Spinal cord (tissue), 10 donors: ENCODE results near the gene DPEP2. TPM values are rescaled to one million over a fixed set of nuclear protein-coding genes. Genes with fewer than 3 reads are reported as not detected.

Source experiments
- DNase-seq, 6 donors: peaks; one replicate each; pipeline versions ENCODE4 v3.0.0 to v3.0.0-alpha.2; 2013 to 2015; ENCODE audit warnings: low spot score in 6 of 6, low read depth in 4 of 6
- H3K27ac ChIP-seq: one replicate; pipeline ENCODE4 v1.5.1; 2013; ENCODE audit warnings: low read depth, low read length, control low read depth
- H3K27me3 ChIP-seq: one replicate; pipeline ENCODE4 v1.6.1; 2013; ENCODE audit warnings: low read length; ENCODE audit not compliant: control insufficient read depth, insufficient read depth
- H3K36me3 ChIP-seq: one replicate; pipeline ENCODE4 v1.6.1; 2013; ENCODE audit warnings: low read length; ENCODE audit not compliant: control insufficient read depth, insufficient read depth
- H3K4me1 ChIP-seq: one replicate; pipeline ENCODE4 v1.6.1; 2013; ENCODE audit warnings: low read length; ENCODE audit not compliant: control insufficient read depth, insufficient read depth
- H3K4me3 ChIP-seq: one replicate; pipeline ENCODE4 v1.5.1; 2013; ENCODE audit warnings: low read depth, low read length, control low read depth
- H3K9me3 ChIP-seq: one replicate; pipeline ENCODE4 v1.6.1; 2013; ENCODE audit warnings: low read length; ENCODE audit not compliant: control insufficient read depth, insufficient read depth
- WGBS: methylation state at CpG from one replicate; pipeline ENCODE4 v1.1.5; 2013; ENCODE audit warnings: missing lambda C conversion rate; ENCODE audit not compliant: insufficient coverage; 5-methylcytosine and 5-hydroxymethylcytosine counted together
- polyA plus RNA-seq, 2 donors: library from polyadenylated mRNA; unstranded; fragments of 120-200 nt; gene quantifications; one replicate each; pipeline ENCODE4 v1.2.1, GENCODE V29; 2013; ENCODE audit not compliant: insufficient read length in 2 of 2
- total RNA-seq, 2 donors: library from RNA; depleted of rRNA in 1 of 2; stranded (reverse); fragments of 120-200 nt in 1 of 2; fragments of >200 nt in 1 of 2; gene quantifications; one replicate each; pipeline versions ENCODE4 v1.2.3 to v1.2.4, GENCODE V29; 2013 to 2014
- donor health status: healthy.

Gene DPEP2
- total and polyA plus RNA-seq, 4 donors, result 1.0 to 3.0 (median 2.5) TPM

DNA sequence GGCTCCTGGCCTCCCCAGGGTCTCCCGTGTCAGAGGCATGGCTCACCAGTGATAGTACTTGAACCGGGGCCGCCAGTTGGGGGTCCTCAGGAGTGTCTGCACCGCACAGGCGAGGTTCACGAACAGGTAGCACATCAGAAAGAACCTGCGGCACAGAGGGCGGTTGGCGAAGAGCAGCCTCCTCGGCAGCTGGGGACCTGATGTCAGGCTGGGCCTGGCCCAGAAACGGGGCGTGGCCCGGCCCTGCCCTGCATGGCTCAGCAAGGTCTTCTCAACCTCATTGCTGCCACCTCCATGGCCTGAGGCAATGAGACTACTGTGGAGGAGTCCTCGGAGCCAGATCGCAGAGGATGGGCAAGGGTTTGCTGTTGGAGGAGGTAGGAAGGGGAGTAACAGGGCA, 51.3 kb downstream of the DPEP2 start:
- H3K27me3 ChIP-seq, result no peaks in the 10 kb centered on the region
- no peak for DNase-seq
- H3K4me3 ChIP-seq, result no peak overlapping the region
- H3K9me3 ChIP-seq, result no peaks in the 10 kb centered on the region
- peaks cover 87% of the 10 kb centered on the region for H3K36me3 ChIP-seq
- WGBS, result 96% methylated on average over 15 of the region's 15 CpGs
- H3K4me1 ChIP-seq, result peaks cover 86% of the 10 kb centered on the region
- H3K27ac ChIP-seq, result no peak overlapping the region

GRCh38 chr16:67946966-67947558, 52.2 kb downstream of the DPEP2 start:
- Histone ChIP-seq H3K4me1 (peaks cover 87% of the 10 kb centered on the region), H3K27ac (no peak overlapping the region), H3K9me3 (no peaks in the 10 kb centered on the region), H3K27me3 (no peaks in the 10 kb centered on the region), H3K4me3 (no peak overlapping the region), H3K36me3 (peaks cover 97% of the 10 kb centered on the region)
- WGBS, result 89% methylated on average over 25 of the region's 28 CpGs
- no peak for DNase-seq

DNA sequence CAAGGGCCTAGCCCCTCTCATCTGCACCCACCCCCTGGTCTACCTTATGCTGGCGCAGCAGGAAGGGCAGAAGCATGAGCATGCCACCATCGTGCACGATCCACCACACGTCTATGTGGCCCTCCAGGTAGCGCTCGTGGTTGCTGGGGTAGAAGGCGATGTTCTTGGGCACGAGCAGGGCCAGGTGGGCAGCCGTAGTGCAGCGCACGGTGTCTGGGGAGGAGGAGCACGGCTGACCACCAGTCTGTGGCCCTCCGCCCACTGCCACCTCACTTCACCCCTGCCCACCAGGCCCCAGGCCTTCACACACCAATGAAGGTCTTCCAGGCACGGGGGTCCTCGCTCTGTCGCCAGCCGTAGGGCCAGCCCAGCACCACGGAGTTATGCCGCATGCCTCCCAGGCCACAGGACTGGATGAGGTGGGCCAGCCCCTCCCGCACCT, 53.1 kb downstream of the DPEP2 start:
- no peak for DNase-seq
- peaks cover 99% of the 10 kb centered on the region for H3K36me3 ChIP-seq
- no peaks in the 10 kb centered on the region for H3K9me3 ChIP-seq
- H3K27ac ChIP-seq, result no peak overlapping the region
- peaks cover 77% of the 10 kb centered on the region for H3K4me1 ChIP-seq
- H3K4me3 ChIP-seq, result no peak overlapping the region
- WGBS, result 95% methylated on average over 20 of the region's 20 CpGs
- H3K27me3 ChIP-seq, result no peaks in the 10 kb centered on the region

DNA sequence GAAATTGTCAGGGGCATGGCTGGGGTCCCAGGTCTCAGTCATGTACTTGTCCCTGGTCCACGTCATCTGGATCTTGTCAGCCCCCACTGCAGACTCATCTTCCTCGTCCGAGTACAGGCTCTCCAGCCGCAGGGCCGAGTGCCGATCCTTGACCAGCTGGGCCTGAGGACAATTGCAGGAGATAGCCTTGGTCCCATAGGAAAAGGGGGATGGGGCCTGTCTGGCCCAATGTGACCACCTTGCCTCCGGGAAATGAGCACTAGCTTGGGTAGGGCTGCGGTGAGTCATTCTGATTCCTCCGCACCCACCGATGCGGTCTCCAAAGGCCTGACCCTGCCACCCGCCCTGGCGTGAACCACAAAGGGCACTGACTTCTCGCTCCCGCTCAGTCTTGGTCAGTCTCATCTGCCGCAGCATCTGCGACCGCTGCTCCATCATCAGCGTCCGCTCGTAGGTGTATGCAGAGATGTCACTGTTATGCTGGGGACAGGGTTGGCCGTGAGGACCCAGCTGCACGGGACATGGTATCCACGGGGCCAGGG, 53.8 kb downstream of the DPEP2 start:
- Histone ChIP-seq H3K27me3 (no peaks in the 10 kb centered on the region), H3K9me3 (no peaks in the 10 kb centered on the region), H3K4me1 (peaks cover 71% of the 10 kb centered on the region), H3K4me3 (no peak overlapping the region), H3K36me3 (peaks cover 93% of the 10 kb centered on the region), H3K27ac (peak overlapping the region; percentile 86)
- WGBS, result 94% methylated on average over 22 of the region's 24 CpGs
- DNase-seq, result no peak

DNA sequence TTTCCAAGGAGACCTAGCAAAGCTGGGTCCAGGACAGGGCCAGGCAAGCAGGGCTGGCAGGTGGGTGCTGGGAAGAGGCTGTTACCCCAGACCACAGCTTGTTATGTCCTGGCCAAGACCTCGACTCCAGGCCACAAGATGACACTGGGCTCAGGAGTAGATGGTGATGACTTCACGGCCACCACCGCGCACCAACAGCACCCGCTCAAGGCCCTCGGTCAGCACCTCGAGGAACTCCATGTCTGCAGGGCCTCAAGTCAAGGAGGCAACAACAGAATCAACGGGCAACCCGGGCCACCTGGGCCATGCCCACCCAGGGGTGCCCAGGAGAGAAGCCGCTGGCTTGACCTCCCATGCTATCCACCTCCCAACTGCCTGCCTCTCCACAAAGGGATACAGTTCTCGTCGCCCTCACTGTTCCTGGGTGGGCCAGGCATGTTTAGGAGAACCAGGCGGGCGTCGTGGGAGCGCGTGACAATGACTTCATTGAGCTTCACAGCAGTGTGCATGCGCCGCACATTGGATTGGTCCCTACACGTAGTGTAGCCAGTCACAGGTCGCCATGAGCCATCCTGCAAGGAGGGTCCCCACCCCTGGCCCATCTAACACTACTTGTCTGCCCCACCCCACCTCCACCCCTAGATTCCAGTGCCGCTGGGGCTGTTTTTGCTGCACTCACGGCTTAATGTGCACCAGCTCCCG, 54.4 kb downstream of the DPEP2 start:
- Histone ChIP-seq H3K9me3 (no peaks in the 10 kb centered on the region), H3K27ac (peak overlapping the region; percentile 86), H3K27me3 (no peaks in the 10 kb centered on the region), H3K36me3 (peaks cover 92% of the 10 kb centered on the region), H3K4me1 (peaks cover 64% of the 10 kb centered on the region), H3K4me3 (no peak overlapping the region)
- no peak for DNase-seq
- WGBS, result 86% methylated on average over 23 of the region's 24 CpGs

DNA sequence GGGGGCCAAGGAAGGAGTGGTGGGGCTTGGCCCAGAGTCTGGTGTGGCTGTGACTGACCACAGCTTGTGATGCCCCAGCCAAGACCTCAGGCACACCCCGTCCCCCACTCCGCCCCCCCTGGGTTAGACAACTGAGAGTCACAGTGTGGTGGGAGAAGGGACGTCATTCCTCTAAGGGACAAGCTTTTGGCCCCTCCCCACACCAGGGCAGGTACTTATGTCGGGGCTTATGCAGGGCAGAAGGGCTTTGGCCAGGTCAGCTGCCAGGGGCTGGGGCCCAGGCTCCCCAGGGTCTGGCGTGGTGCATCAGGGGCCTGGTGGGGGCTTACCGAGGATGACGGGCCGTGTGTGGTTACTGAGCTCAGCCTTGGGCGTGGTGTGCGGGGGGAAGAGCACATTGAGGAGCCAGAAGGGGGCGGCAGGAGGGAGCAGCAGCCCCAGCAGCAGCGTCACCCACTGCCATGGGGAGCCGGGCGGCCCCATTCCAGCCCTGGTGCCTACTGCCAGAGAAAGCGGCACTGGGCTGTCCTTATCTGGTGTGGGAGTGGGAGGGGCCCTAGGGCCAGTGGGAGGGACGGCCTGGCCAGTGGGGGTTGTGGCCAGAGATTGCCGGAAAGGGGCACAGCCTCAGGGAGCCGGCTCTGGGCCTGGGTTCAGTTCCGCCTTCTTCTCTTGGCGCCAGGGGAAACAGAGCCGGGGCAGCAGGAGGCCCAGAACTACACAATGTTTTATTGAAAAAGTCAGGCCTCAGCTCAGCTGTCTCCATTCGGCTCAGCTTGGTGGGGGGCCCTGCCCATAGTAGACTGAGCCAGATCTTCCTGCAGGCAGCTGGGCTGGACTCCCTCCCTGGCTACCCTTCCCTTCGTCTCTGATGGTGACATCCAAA, 55.4 kb downstream of the DPEP2 start, which contains the start of gene LCAT:
Gene LCAT, minus strand, starts transcription at position 502 of the 886 bp plus-strand sequence. Its CDS starts 19 bp downstream, at position 483.
- DNase-seq, result peak in 3 of 6 donors; percentile 71 to 90 (median 81)
- 25% methylated on average over 20 of the region's 23 CpGs for WGBS
- peaks cover 92% of the 10 kb centered on the region for H3K36me3 ChIP-seq

DNA sequence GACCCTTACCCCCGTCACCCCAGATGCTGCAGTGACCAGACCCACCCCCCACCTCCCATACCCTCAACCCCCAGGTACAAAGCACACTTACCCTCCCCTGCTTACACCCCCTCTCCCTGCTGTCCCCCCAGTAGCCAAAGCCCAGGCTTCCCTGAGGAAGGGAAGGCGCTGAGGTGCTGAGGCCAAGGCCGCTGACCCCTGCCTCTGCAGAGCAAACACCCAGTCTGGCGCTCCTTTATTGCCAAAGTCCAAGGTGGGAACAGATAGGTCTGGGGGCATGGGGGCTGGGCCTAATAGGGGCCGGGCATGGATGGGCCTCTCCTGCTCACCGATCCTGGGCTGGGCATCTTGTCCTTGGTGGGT, 56.0 kb downstream of the DPEP2 start:
- peaks cover 90% of the 10 kb centered on the region for H3K36me3 ChIP-seq
- WGBS, result 90% methylated on average over 5 of the region's 6 CpGs
- no peak overlapping the region for H3K4me3 ChIP-seq
- peaks cover 59% of the 10 kb centered on the region for H3K4me1 ChIP-seq
- no peak for DNase-seq
- no peaks in the 10 kb centered on the region for H3K9me3 ChIP-seq
- peak overlapping the region; percentile 86 for H3K27ac ChIP-seq
- H3K27me3 ChIP-seq, result no peaks in the 10 kb centered on the region

More for the DNA sequence above, 55.4 kb downstream of the DPEP2 start, which contains the start of gene LCAT:
- H3K27me3 ChIP-seq, result no peaks in the 10 kb centered on the region
- peaks cover 61% of the 10 kb centered on the region for H3K4me1 ChIP-seq
- no peak within 1 kb of the TSS for H3K4me3 ChIP-seq
- H3K27ac ChIP-seq, result peak within 1 kb of the TSS; percentile 86
- no peaks in the 10 kb centered on the region for H3K9me3 ChIP-seq

DNA sequence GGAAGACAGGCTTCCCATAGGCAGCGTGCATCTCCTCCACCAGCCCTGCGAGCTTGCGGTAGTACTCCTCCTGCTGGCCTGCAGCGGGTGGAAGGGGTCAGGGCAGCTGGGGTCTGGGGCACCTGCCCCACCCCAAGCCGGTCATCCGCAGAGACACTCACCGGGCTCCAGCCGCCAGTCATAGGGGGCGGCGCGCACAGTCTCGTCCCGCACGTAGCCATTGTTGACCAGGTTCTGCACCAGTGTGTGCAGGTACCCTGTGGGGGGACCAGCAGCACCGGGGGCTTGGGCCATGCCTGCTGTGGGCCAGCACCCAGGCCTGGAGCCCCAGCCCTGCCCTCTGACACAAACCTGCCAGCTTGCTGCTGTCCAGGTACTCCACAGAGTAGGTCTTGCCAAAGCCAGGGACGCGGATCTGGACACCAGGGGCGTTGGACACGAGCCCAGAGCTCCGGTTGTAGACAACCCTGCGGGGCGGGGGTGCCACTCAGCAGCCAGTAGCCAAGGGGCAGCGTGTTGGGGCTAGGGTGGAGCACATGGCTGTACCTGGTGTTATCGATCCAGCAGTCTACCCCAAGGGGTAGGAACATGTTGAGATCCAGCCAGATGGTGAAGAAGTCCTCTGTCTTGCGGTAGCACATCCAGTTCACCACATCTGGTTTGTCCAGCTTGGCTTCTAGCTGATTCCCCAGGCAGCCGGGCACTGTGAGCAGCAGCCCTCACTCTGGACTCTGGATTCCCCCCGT, 56.6 kb downstream of the DPEP2 start:
- Histone ChIP-seq H3K4me1 (peaks cover 55% of the 10 kb centered on the region), H3K36me3 (peaks cover 84% of the 10 kb centered on the region), H3K27ac (no peak overlapping the region), H3K27me3 (no peaks in the 10 kb centered on the region), H3K4me3 (no peak overlapping the region), H3K9me3 (no peaks in the 10 kb centered on the region)
- no peak for DNase-seq
- WGBS, result 88% methylated on average over 27 of the region's 27 CpGs

- 76% methylated on average over 6 of the region's 6 CpGs for WGBS
- H3K4me3 ChIP-seq, result no peak overlapping the region
- H3K4me1 ChIP-seq, result peaks cover 54% of the 10 kb centered on the region
- no peaks in the 10 kb centered on the region for H3K27me3 ChIP-seq
- peaks cover 79% of the 10 kb centered on the region for H3K36me3 ChIP-seq
- peak in 1 of 6 donors; percentile 32 for DNase-seq
- H3K27ac ChIP-seq, result no peak overlapping the region
- no peaks in the 10 kb centered on the region for H3K9me3 ChIP-seq
Observed at GRCh38 chr16:67942200-67942509, 57.1 kb downstream of the DPEP2 start.
